B cell (primary cell): ENCODE measurements around the gene MYOF. TPM values are rescaled to one million over a fixed set of nuclear protein-coding genes. Genes with fewer than 3 reads are reported as not detected.

Source experiments
- ATAC-seq: fragments of 200-7000 bp; cut with Tn5 transposase; one replicate; pipeline ENCODE4 v1.10.0; 2021; ENCODE audit warnings: low read depth, mild to moderate bottlenecking, moderate number of reproducible peaks, moderate library complexity
- CTCF ChIA-PET: fragments of 350-600 bp; sonication (Branson Sonifier 250); formaldehyde crosslinking; loops from one replicate; lab custom pipeline; 2021; ENCODE audit warnings: antibody characterized with exemption, inconsistent platforms; lab: Charles Lee
- POLR2A ChIA-PET: fragments of 350-600 bp; sonication (Branson Sonifier 250); formaldehyde crosslinking; loops from one replicate; lab custom pipeline; 2021; ENCODE audit warnings: antibody characterized with exemption; lab: Charles Lee
- DNase-seq: peaks from one replicate; pipeline ENCODE4 v3.0.0; 2013
- H2AFZ ChIP-seq: 2 replicates; pipeline ENCODE4 v1.6.1; 2012; ENCODE audit warnings: mild to moderate bottlenecking, low read depth, low read length; ENCODE audit not compliant: insufficient read depth, poor library complexity, severe bottlenecking
- H3K27ac ChIP-seq, 2 donors: 1 replicate in 1 of 2; 2 replicates in 1 of 2; pipeline ENCODE4 v1.5.1; 2012 to 2013; ENCODE audit warnings: low read length in 2 of 2, mild to moderate bottlenecking in 2 of 2, moderate library complexity in 1 of 2
- H3K27me3 ChIP-seq, 4 experiments: fragments of 200-600 bp in 1 of 4; sonication (generic) in 1 of 4; replicated peaks in 1 of 4; 1 replicate in 2 of 4; 2 replicates in 2 of 4; pipeline versions ENCODE4 v1.6.1 to v1.7.0; 2013 to 2016; ENCODE audit warnings: low read length in 3 of 4, mild to moderate bottlenecking in 2 of 4, mixed read lengths in 1 of 4, moderate library complexity in 1 of 4; ENCODE audit not compliant: insufficient read depth in 4 of 4, control insufficient read depth in 3 of 4; ENCODE audit errors: control extremely low read depth in 1 of 4
- H3K36me3 ChIP-seq, 2 experiments: replicated peaks in 1 of 2; 1 replicate in 1 of 2; 2 replicates in 1 of 2; pipeline versions ENCODE4 v1.6.1 to v1.7.1; 2013; ENCODE audit warnings: low read length in 1 of 2; ENCODE audit not compliant: insufficient read depth in 2 of 2, control insufficient read depth in 1 of 2; ENCODE audit errors: control extremely low read depth in 1 of 2, extremely low read depth in 1 of 2
- H3K4me1 ChIP-seq, 2 donors: fragments of 200-600 bp in 1 of 2; sonication (generic) in 1 of 2; 1 replicate in 1 of 2; 2 replicates in 1 of 2; pipeline versions ENCODE4 v1.5.1 to v1.6.1; 2013 to 2017; ENCODE audit warnings: low read length in 2 of 2; ENCODE audit not compliant: control insufficient read depth in 2 of 2, insufficient read depth in 2 of 2
- H3K4me2 ChIP-seq: replicated peaks from 2 replicates; pipeline ENCODE3; 2012; ENCODE audit warnings: mild to moderate bottlenecking, low read depth, low read length; ENCODE audit not compliant: poor library complexity, severe bottlenecking
- H3K4me3 ChIP-seq, 5 experiments: fragments of 200-600 bp in 1 of 5; sonication (generic) in 1 of 5; 1 replicate in 3 of 5; 2 replicates in 2 of 5; pipeline versions ENCODE4 v1.5.1 to v1.7.0; 2011 to 2016; ENCODE audit warnings: low read length in 4 of 5, mild to moderate bottlenecking in 4 of 5, low read depth in 2 of 5, control low read depth in 1 of 5, moderate library complexity in 1 of 5; ENCODE audit not compliant: insufficient read depth in 1 of 5; ENCODE audit errors: control extremely low read depth in 1 of 5, extremely low read depth in 1 of 5
- H3K79me2 ChIP-seq: fragments of 200-600 bp; sonication (generic); one replicate; pipeline ENCODE4 v1.6.0; 2016; ENCODE audit warnings: low read length; ENCODE audit not compliant: control insufficient read depth, insufficient read depth
- H3K9ac ChIP-seq: fragments of 200-600 bp; sonication (generic); 2 replicates; pipeline ENCODE4 v1.6.1; 2017; ENCODE audit warnings: mild to moderate bottlenecking, low read length, moderate library complexity
- H3K9me3 ChIP-seq, 3 donors: one replicate each; pipeline versions ENCODE4 v1.6.1 to v1.7.1; 2013; ENCODE audit warnings: low read length in 2 of 3; ENCODE audit not compliant: control insufficient read depth in 2 of 3, insufficient read depth in 1 of 3; ENCODE audit errors: control extremely low read depth in 1 of 3
- H4K20me1 ChIP-seq: 2 replicates; pipeline ENCODE4 v1.6.0; 2012; ENCODE audit warnings: mild to moderate bottlenecking, low read length; ENCODE audit not compliant: insufficient read depth, control insufficient read depth, poor library complexity, severe bottlenecking
- H3K27ac Mint-ChIP-seq: one replicate; pipeline ENCODE4 v1.8.0; 2021; ENCODE audit warnings: mixed read lengths
- H3K27me3 Mint-ChIP-seq: one replicate; pipeline ENCODE4 v1.8.0; 2021; ENCODE audit warnings: mixed read lengths
- H3K4me1 Mint-ChIP-seq: one replicate; pipeline ENCODE4 v1.8.0; 2021; ENCODE audit warnings: mixed read lengths
- H3K4me3 Mint-ChIP-seq: one replicate; pipeline ENCODE4 v1.8.0; 2021; ENCODE audit warnings: mixed read lengths
- H3K9me3 Mint-ChIP-seq: one replicate; pipeline ENCODE4 v1.8.0; 2022; ENCODE audit warnings: mixed read lengths; ENCODE audit not compliant: insufficient read depth
- CTCF ChIP-seq: fragments of 200-600 bp; IDR thresholded peaks from one replicate; pipeline ENCODE4 v1.8.0; 2022; ENCODE audit warnings: antibody characterized with exemption, mild to moderate bottlenecking
- EZH2 ChIP-seq: IDR thresholded peaks from 2 replicates; pipeline ENCODE4 v1.6.1; 2012; ENCODE audit warnings: borderline replicate concordance, low read depth, mild to moderate bottlenecking, moderate library complexity, low read length; ENCODE audit not compliant: insufficient read depth, poor library complexity, severe bottlenecking
- WGBS: methylation state at CpG from one replicate; pipeline ENCODE4 v1.1.5; 2013; ENCODE audit warnings: missing lambda C conversion rate; ENCODE audit not compliant: insufficient coverage; 5-methylcytosine and 5-hydroxymethylcytosine counted together
- intact Hi-C: fragments of 100-400 bp; cut with micrococcal nuclease; formaldehyde crosslinking; loops from one replicate; pipeline ENCODE4 v1.10.0; 2022
- polyA plus RNA-seq: library from polyadenylated mRNA; depleted of rRNA; stranded (reverse); fragments of >200 nt; gene quantifications from 2 replicates; pipeline ENCODE4 v1.2.3, GENCODE V29; 2012
- total RNA-seq, 2 donors: library from RNA; stranded (reverse); fragments of 120-200 nt in 1 of 2; gene quantifications; 1 replicate in 1 of 2; 2 replicates in 1 of 2; pipeline versions ENCODE4 v1.2.3 to v1.2.4, GENCODE V29; 2013 to 2022

Gene MYOF
- total and polyA plus RNA-seq, 2 donors (not counting 1 experiment from before 2014, with no cell fraction given), result 0.07 to 0.18 TPM

GRCh38 chr10:93383562-93383981, 98.6 kb downstream of the MYOF start:
- no peak overlapping the region for H3K27ac Mint-ChIP-seq
- H3K27me3 Mint-ChIP-seq, result peaks cover 3% of the 10 kb centered on the region
- peaks cover 10% of the 10 kb centered on the region for H3K4me1 Mint-ChIP-seq
- ChIA-PET POLR2A (no interaction called here), CTCF (interaction anchor here (0.6 to 4.1 kb wide), 4 partner anchors 8 to 101 kb away, joined by 3 to 30 read pairs (median 4); partner anchors contain the start of gene MYOF)
- H3K79me2 ChIP-seq, result no peaks in the 10 kb centered on the region
- no peak overlapping the region for H3K4me2 ChIP-seq
- intact Hi-C loops, result no loop called here
- peaks cover 4 to 13% of the 10 kb centered on the region in 2 donors for H3K4me1 ChIP-seq
- no peak overlapping the region for H3K27ac ChIP-seq
- no peaks in the 10 kb centered on the region for H4K20me1 ChIP-seq
- TF ChIP-seq CTCF (no peak), EZH2 (no peak)
- no peaks in the 10 kb centered on the region for H3K9me3 Mint-ChIP-seq
- no peak for DNase-seq
- no peak for ATAC-seq
- H3K9me3 ChIP-seq, result no peaks in the 10 kb centered on the region
- H3K27me3 ChIP-seq, result peaks cover 0 to 2% (median 0%) of the 10 kb centered on the region in 4 experiments
- no peak overlapping the region for H3K4me3 ChIP-seq
- 90% methylated on average over 5 of the region's 6 CpGs for WGBS
- H3K9ac ChIP-seq, result no peak overlapping the region
- no peaks in the 10 kb centered on the region for H3K36me3 ChIP-seq
- H2AFZ ChIP-seq, result no peak overlapping the region
- no peak overlapping the region for H3K4me3 Mint-ChIP-seq

- H3K4me1 Mint-ChIP-seq, result peaks cover 2% of the 10 kb centered on the region
- TF ChIP-seq EZH2 (no peak), CTCF (no peak)
- H3K4me3 Mint-ChIP-seq, result no peak overlapping the region
- Histone ChIP-seq H3K9me3 (no peaks in the 10 kb centered on the region), H3K79me2 (no peaks in the 10 kb centered on the region), H3K36me3 (no peaks in the 10 kb centered on the region), H3K9ac (no peak overlapping the region), H3K4me2 (no peak overlapping the region), H3K4me3 (no peak overlapping the region), H2AFZ (no peak overlapping the region), H4K20me1 (no peaks in the 10 kb centered on the region), H3K4me1 (peaks cover 0 to 3% of the 10 kb centered on the region in 2 donors), H3K27ac (no peak overlapping the region), H3K27me3 (peaks cover 0 to 2% (median 0%) of the 10 kb centered on the region in 4 experiments)
- H3K9me3 Mint-ChIP-seq, result no peaks in the 10 kb centered on the region
- 72% methylated on average over 3 of the region's 5 CpGs for WGBS
- DNase-seq (no peak), ATAC-seq (no peak)
- intact Hi-C loops, result loop anchor here (5.0 kb wide), 1 partner anchor 117 kb away; the partner anchor contains the start of gene CEP55
- ChIA-PET CTCF (interaction anchor here (1.0 to 10.6 kb wide), 10 partner anchors 9 to 479 kb away, joined by 3 to 342 read pairs (median 4); partner anchors contain the start of gene MYOF), POLR2A (no interaction called here)
- peaks cover 3% of the 10 kb centered on the region for H3K27me3 Mint-ChIP-seq
- no peak overlapping the region for H3K27ac Mint-ChIP-seq
These were observed 102.2 kb downstream of the MYOF start for GRCh38 chr10:93379731-93380575.
